Prostate gland (tissue), 2 donors: ENCODE data around the gene EAPP.

ENCODE experiments used
- POLR2A ChIP-seq: fragments of 450-650 bp; IDR thresholded peaks from one replicate; pipeline ENCODE4 v1.6.1; 2016; ENCODE audit warnings: antibody characterized with exemption, mild to moderate bottlenecking
- TF ChIP-seq, protein P1 (sequence below), 4 experiments: fragments of 200-600 bp in 2 of 4; fragments of 450-650 bp in 2 of 4; sonication (generic) in 2 of 4; IDR thresholded peaks; 1 replicate in 3 of 4; 2 replicates in 1 of 4; pipeline ENCODE4 v1.5.1; 2016 to 2019; ENCODE audit warnings: antibody characterized with exemption in 4 of 4, mild to moderate bottlenecking in 2 of 4, moderate library complexity in 2 of 4

DNA sequence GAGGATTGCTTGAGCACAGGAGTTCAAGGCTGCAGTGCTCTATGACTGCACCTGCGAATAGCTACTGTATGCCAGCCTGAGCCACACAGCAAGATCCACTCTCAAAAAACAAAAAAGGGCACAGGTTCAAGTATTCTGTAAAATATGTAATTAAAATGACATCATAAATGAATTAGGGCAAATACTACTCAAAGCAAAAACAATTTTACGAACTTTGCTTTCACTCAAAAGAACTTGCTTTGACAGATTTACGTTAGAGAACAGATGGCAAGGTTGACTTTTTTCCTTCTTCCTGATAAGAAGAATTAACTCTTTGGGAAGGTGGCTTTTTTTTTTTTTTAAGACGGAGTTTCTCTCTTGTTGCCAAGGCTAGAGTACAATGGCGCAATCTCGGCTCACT lies 44.0 kb upstream of the EAPP start:
- TF ChIP-seq POLR2A: no peak
- TF ChIP-seq, protein P1, sequence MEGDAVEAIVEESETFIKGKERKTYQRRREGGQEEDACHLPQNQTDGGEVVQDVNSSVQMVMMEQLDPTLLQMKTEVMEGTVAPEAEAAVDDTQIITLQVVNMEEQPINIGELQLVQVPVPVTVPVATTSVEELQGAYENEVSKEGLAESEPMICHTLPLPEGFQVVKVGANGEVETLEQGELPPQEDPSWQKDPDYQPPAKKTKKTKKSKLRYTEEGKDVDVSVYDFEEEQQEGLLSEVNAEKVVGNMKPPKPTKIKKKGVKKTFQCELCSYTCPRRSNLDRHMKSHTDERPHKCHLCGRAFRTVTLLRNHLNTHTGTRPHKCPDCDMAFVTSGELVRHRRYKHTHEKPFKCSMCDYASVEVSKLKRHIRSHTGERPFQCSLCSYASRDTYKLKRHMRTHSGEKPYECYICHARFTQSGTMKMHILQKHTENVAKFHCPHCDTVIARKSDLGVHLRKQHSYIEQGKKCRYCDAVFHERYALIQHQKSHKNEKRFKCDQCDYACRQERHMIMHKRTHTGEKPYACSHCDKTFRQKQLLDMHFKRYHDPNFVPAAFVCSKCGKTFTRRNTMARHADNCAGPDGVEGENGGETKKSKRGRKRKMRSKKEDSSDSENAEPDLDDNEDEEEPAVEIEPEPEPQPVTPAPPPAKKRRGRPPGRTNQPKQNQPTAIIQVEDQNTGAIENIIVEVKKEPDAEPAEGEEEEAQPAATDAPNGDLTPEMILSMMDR (IDR thresholded peaks at IDR 0.05): no peak
